H1 (cell line): ENCODE results near the gene CTCF. TPM values are rescaled to one million over a fixed set of nuclear protein-coding genes. Genes with fewer than 3 reads are reported as not detected.

ENCODE experiments used
- ATF2 ChIP-seq: IDR thresholded peaks from 2 replicates; pipeline ENCODE4 v1.6.1; 2012; ENCODE audit warnings: low read length, inconsistent platforms
- polyA plus RNA-seq, 7 experiments: library from polyadenylated mRNA; depleted of rRNA in 3 of 7; stranded (reverse) in 5 of 7; unstranded in 2 of 7; fragments of >200 nt in 5 of 7; fragments of 200-250 nt in 2 of 7; gene quantifications; 1 replicate in 5 of 7; 2 replicates in 1 of 7; 4 replicates in 1 of 7; pipeline versions ENCODE4 v1.2.1 to v1.2.3, GENCODE V29; 2011 to 2013; ENCODE audit warnings: missing spikeins in 2 of 7, mixed read lengths in 2 of 7
- total RNA-seq: library from RNA; stranded (reverse); fragmentation: NEBNext Ultra II Directional; extraction: Animal tissue kit (Norgen Biotek cat#: 25700); gene quantifications from 2 replicates; pipeline ENCODE4 v1.2.1, GENCODE V29; 2021

Gene CTCF
- total and polyA plus RNA-seq, 2 of the 8 experiments (the other 6 are each of a cell fraction or from before 2014, with no cell fraction given): 32.4 to 66.0 TPM

- TF ChIP-seq ATF2: no peak
Measured at GRCh38 chr16:67676516-67676915, 114.2 kb downstream of the CTCF start (continued).
